Cardiac muscle cell (in vitro differentiated cells and primary cell): Measurements from ENCODE around the gene TRIOBP. TPM values are rescaled to one million over a fixed set of nuclear protein-coding genes. Genes with fewer than 3 reads are reported as not detected.
A peak's percentile ranks its signal among the peaks of the same experiment; 100 is the strongest.

Experiments used
- DNase-seq, 2 donors: peaks; one replicate each; pipeline versions ENCODE4 v3.0.0 to v3.0.0-alpha.2; 2010 to 2017; ENCODE audit warnings: low read depth in 1 of 2, low spot score in 1 of 2
- H3K27ac ChIP-seq: fragments of 200-600 bp; sonication (generic); 2 replicates; pipeline ENCODE4 v1.5.1; 2016
- H3K27me3 ChIP-seq: fragments of 200-600 bp; sonication (generic); 2 replicates; pipeline ENCODE4 v1.6.0; 2016; ENCODE audit warnings: control low read depth
- H3K36me3 ChIP-seq: fragments of 200-600 bp; sonication (generic); 2 replicates; pipeline ENCODE4 v1.5.1; 2016; ENCODE audit warnings: control low read depth
- H3K4me1 ChIP-seq: fragments of 200-600 bp; sonication (generic); 2 replicates; pipeline ENCODE4 v1.8.1; 2017; ENCODE audit warnings: low read depth, mild to moderate bottlenecking, mixed run types
- H3K4me3 ChIP-seq: fragments of 200-600 bp; sonication (generic); 2 replicates; pipeline ENCODE4 v1.5.1; 2016; ENCODE audit warnings: mild to moderate bottlenecking
- H3K9me3 ChIP-seq: fragments of 200-600 bp; sonication (generic); 2 replicates; pipeline ENCODE4 v1.5.1; 2017; ENCODE audit warnings: low read depth, mild to moderate bottlenecking, control low read depth
- CTCF ChIP-seq: IDR thresholded peaks from 2 replicates; pipeline ENCODE4 v1.5.1; 2012; ENCODE audit warnings: low read depth, mild to moderate bottlenecking, low read length
- polyA plus RNA-seq: library from polyadenylated mRNA; unstranded; fragments of >200 nt; fragmentation: Nextera tagmentation; extraction: Ambion mirVana; gene quantifications from 2 replicates; pipeline ENCODE4 v1.2.1, GENCODE V29; 2016
- total RNA-seq: library from RNA; depleted of rRNA; stranded (reverse); fragments of >200 nt; gene quantifications from 2 replicates; pipeline ENCODE4 v1.2.3, GENCODE V29; 2016

Gene TRIOBP
- total and polyA plus RNA-seq, 2 experiments from 2014 or later: 150 to 202 TPM

- H3K4me1 ChIP-seq: no peaks in the 10 kb centered on the region
- H3K27me3 ChIP-seq: no peaks in the 10 kb centered on the region
- DNase-seq: no peak
- no peak for TF ChIP-seq CTCF
- peaks cover 30% of the 10 kb centered on the region for H3K36me3 ChIP-seq
- H3K9me3 ChIP-seq: no peaks in the 10 kb centered on the region
- H3K4me3 ChIP-seq: no peak overlapping the region
- H3K27ac ChIP-seq: no peak overlapping the region
These were observed 72.2 kb downstream of the TRIOBP start for GRCh38 chr22:37769056-37769455.

GRCh38 chr22:37771081-37771480 lies 74.2 kb downstream of the TRIOBP start:
- H3K4me3 ChIP-seq: no peak overlapping the region
- no peak for DNase-seq
- H3K9me3 ChIP-seq: no peaks in the 10 kb centered on the region
- no peaks in the 10 kb centered on the region for H3K4me1 ChIP-seq
- no peaks in the 10 kb centered on the region for H3K27me3 ChIP-seq
- no peak overlapping the region for H3K27ac ChIP-seq
- peaks cover 26% of the 10 kb centered on the region for H3K36me3 ChIP-seq
- TF ChIP-seq CTCF: no peak

- no peak for TF ChIP-seq CTCF
- no peak overlapping the region for H3K4me3 ChIP-seq
- no peak for DNase-seq
- no peaks in the 10 kb centered on the region for H3K9me3 ChIP-seq
- no peaks in the 10 kb centered on the region for H3K27me3 ChIP-seq
- no peak overlapping the region for H3K27ac ChIP-seq
- H3K36me3 ChIP-seq: peaks cover 24% of the 10 kb centered on the region
- H3K4me1 ChIP-seq: no peaks in the 10 kb centered on the region
These were observed 75.0 kb downstream of the TRIOBP start for GRCh38 chr22:37771702-37772427.

- Histone ChIP-seq H3K4me3 (no peak overlapping the region), H3K27me3 (no peaks in the 10 kb centered on the region), H3K36me3 (peaks cover 17% of the 10 kb centered on the region), H3K27ac (no peak overlapping the region), H3K4me1 (no peaks in the 10 kb centered on the region), H3K9me3 (no peaks in the 10 kb centered on the region)
- no peak for DNase-seq
- TF ChIP-seq CTCF: no peak
These were observed 77.9 kb downstream of the TRIOBP start for GRCh38 chr22:37774728-37775127.

GRCh38 chr22:37775785-37776638 lies 79.2 kb downstream of the TRIOBP start:
- Histone ChIP-seq H3K36me3 (peaks cover 17% of the 10 kb centered on the region), H3K4me3 (no peak overlapping the region), H3K27me3 (no peaks in the 10 kb centered on the region), H3K9me3 (no peaks in the 10 kb centered on the region), H3K27ac (peak overlapping the region; percentile 19), H3K4me1 (no peaks in the 10 kb centered on the region)
- TF ChIP-seq CTCF: no peak
- no peak for DNase-seq
